Stimulated activated CD4-positive, alpha-beta T cell treated with anti-CD3 and anti-CD28 coated beads, Interleukin-4, amount 100 ng/mL, for 24 hours (primary cell): ENCODE measurements around the gene SLCO4A1.

Experiments
- DNase-seq: peaks from one replicate; pipeline ENCODE4 v3.0.0-alpha.2; 2020

Gene SLCO4A1

GRCh38 chr20:62607366-62608217 lies 34.7 kb upstream of the SLCO4A1 start:
- DNase-seq = no peak

- DNase-seq = no peak
Observed at GRCh38 chr20:62608218-62608565, 34.1 kb upstream of the SLCO4A1 start.

GRCh38 chr20:62609279-62609720 lies 33.0 kb upstream of the SLCO4A1 start:
- no peak for DNase-seq

- no peak for DNase-seq
Observed at GRCh38 chr20:62609811-62610757, 32.2 kb upstream of the SLCO4A1 start.

GRCh38 chr20:62611012-62611411 lies 31.3 kb upstream of the SLCO4A1 start:
- no peak for DNase-seq

- no peak for DNase-seq
Observed at GRCh38 chr20:62611819-62612218, 30.5 kb upstream of the SLCO4A1 start.

- DNase-seq = no peak
Observed at GRCh38 chr20:62614085-62614960, 28.0 kb upstream of the SLCO4A1 start.

- DNase-seq = no peak
Observed at GRCh38 chr20:62614961-62615680, 27.2 kb upstream of the SLCO4A1 start.

- DNase-seq = no peak
Observed at GRCh38 chr20:62615750-62616251, 26.5 kb upstream of the SLCO4A1 start.

- DNase-seq = peak; percentile 77
Observed at GRCh38 chr20:62616728-62617621, 25.3 kb upstream of the SLCO4A1 start.

- peak; percentile 49 for DNase-seq
Observed at GRCh38 chr20:62617711-62618483, 24.4 kb upstream of the SLCO4A1 start.

GRCh38 chr20:62618611-62619529 lies 23.4 kb upstream of the SLCO4A1 start:
- DNase-seq = peak; percentile 22

- DNase-seq = no peak
Observed at GRCh38 chr20:62620625-62621024, 21.7 kb upstream of the SLCO4A1 start.

- no peak for DNase-seq
Observed at GRCh38 chr20:62621251-62622110, 20.8 kb upstream of the SLCO4A1 start.

- no peak for DNase-seq
Observed at GRCh38 chr20:62622178-62622876, 20.0 kb upstream of the SLCO4A1 start.

- DNase-seq = no peak
Observed at GRCh38 chr20:62622877-62623487, 19.3 kb upstream of the SLCO4A1 start.
